Frontal cortex (tissue), 4 donors: ENCODE results near the gene HADHB. TPM values are rescaled to one million over a fixed set of nuclear protein-coding genes. Genes with fewer than 3 reads are reported as not detected.
A peak's percentile ranks its signal among the peaks of the same experiment; 100 is the strongest.

Experiments used
- DNase-seq, 2 donors: peaks; one replicate each; pipeline ENCODE4 v3.0.0; 2012; ENCODE audit warnings: low spot score in 2 of 2
- FAIRE-seq: peaks from 2 replicates; lab custom pipeline; 2012; peaks lifted over from hg19 to GRCh38; lab: Jason Lieb, UNC
- total RNA-seq: library from RNA; depleted of rRNA; stranded (reverse); fragments of >200 nt; gene quantifications from one replicate; pipeline ENCODE4 v1.2.3, GENCODE V29; 2014
- donor health status: control.
- donor health status: control.
- donor health status: control.

HADHB gene
- total RNA-seq: 37.9 TPM

DNA sequence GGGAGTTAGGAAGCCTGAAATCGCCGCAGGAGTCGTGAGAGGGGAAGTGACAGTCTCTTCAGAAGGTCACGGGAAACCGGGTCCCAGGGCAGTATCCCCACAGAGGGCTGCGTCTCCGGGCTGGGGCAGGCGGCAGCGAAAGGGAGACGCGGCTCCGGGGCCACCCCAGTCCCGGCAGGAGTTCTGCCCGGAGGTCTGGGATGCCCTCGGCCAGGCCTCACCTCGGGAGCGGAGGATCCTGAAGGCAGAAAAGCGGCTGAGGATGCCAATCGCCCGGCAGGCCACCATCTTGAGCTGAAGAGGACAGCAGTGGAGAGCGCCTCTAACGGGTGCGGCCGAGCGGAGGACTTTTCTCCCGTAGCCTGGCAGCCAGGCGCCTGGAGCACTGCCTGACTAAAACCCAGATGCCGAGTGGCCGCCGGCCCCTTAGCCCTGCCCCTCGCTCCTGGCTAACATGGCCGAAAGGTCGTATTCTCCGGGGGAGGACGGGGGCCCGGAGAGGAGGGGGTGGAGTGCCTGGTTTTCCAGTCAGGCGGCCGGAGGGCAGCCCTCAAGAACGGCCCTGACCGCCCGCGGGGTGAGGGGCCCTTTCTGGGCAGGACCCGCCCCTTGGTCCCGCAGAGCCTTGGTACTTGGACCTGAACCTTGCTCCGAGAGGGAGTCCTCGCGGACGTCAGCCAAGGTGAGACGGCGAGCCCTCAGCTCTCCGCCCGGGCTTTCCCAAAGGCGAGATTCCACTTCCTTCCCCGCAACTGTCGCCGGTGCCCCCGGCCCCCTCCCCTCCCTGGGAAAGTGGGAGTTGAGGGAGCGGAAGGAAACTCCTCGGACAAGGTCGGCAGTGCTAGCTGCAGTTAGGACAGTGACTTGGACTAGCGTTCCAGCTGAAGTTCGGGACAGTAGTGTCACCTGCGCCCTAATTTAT, at the start of gene HADHB, which contains the start of gene HADHA:
HADHB (plus strand) TSS at position 631 of the 922 bp plus-strand sequence. CDS start 9,316 bp downstream, outside the sequence.
HADHA (minus strand) TSS at position 324 of the 922 bp plus-strand sequence; CDS start at position 288, 36 bp downstream.
- DNase-seq: peak; percentile 63 to 77
- no peak for FAIRE-seq

DNA sequence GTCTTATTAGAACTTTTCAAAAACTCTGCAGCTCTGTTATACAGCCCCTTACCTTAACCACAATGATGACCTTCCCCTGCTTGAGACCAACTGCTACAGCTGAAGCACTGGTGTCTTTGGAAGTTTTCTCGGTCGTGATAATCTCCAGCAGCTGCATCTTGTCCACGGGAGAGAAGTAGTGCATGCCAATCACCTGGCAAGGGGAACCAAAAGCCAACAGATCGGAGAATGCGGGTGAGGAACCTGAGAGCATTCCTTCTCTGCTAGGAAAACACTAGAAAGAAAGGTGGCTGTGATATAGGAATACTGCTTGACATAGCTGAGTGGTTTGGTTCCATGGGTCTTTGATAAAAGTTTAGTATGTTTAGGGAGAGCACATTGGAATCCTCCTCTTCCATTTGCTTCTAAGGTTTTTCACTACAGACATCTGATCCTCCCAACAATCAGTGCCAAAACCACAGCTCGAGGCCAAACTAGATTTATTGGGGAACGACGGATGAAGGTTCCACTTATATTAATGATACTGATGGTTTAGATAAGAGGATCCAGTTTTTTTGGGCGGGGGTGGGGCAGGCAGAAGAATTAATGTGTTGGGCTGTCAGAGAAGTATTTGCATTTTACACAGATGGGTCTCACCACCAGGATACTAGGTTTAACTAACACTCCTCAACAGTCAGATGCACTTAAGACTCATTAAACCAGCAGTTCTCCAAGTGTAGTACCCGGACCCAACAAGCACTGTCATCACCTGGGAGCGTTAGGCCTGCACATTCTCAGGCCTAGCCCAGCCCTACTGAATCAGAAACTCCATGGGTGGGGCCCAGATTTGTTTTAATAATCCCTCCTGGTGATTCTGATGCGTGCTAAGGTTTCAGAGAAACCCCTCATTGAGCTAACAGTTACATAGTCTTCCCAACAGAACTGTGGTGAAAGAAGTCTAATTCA, 49.4 kb upstream of the HADHB start:
- DNase-seq: no peak
- no peak for FAIRE-seq

DNA sequence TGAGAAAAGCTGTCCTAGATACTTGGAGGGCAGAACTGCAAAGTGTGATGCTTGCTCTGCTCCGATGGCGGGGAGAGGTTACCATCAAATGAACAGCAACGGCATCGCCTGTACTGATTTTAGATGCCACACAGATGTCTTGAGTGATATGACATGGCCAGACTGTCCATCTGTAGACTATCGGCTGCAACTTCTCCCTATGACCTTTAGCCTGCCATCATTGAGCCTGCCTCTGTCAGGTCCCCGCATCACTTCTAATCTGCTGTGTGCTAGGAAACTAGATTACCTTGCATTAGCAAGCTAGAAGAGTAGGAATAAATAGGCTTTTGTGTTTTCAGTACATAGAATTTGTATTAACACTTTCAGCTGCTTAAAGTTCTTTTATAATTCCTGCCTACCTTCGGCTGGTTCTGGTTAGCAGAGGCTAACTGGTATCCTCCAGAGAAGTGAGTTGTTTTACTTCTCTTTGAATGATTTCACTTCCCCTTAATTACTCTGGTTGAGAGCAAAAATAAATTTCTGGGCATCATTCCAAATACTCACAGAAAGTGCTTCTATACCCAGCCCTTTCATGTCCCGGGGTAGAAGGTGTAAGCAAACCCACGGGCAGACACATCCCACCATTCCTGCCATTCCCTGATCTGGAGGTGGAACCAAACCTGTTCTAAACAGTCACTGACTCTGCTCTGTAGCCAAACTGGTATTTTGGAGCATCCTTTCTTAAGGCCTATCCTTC, 47.9 kb upstream of the HADHB start:
- DNase-seq (peak in 1 of 2 donors; percentile 16), FAIRE-seq (no peak)

DNA sequence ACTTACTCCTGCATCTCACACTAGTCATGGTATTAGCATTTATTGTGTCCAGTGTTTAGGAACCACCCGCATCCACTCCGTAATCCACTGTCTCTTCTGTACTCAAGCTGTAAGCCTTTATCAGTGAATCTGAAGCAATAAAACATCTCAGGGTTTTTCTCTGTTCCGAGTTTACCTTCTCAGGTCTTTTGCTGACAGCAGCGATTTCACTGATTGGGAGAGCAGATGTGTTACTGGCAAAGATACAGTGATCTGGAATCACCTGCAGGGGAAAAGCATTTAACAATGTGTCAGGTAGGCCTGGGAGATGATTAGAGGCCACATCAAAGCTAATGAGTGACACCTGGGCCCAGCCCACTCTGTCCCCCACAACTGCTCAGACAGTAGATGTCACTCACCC, 47.2 kb upstream of the HADHB start:
- DNase-seq: no peak
- no peak for FAIRE-seq

DNA sequence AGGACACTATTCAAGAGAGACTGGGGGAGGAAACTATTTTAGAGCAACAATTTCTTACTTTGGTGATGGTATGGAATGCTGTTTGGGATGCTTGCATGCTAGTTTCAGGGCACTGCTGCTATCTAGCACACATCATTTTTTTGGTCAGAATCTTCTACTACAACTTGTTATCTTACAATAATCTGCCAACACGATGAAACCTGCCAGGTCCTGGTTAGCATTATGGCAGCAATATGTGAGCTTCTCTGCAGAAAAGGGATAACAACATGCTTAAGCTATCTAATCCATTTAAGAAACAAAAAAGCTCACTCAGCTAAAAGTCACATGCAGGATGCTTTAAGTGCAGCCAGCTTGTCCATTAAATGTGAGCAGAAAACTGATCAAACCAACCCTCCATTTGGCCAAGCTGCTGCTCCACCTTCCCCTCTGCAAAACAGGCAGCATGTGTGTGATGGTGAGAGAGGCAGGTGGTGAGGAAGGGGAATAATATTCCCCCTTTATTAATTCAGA, 41.7 kb upstream of the HADHB start:
- FAIRE-seq (no peak), DNase-seq (no peak)

DNA sequence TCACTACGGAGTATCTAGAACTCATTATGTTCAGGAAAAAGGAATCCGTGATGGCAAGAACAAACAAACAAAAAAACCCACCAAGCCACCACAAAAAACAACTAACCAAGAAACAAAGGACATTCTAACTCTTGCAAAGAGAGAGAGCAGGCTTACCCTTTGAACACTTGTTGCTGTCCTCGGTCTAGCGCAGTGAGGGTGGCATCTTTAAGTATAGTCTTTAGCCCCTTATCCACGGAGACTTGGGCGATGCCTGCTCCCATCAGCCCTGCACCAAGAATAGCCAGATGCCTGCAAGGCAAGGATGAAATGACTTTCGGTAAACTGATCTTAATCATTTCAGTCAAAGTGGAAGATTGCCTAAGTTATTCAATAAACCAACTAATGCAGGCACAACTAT, 40.8 kb upstream of the HADHB start:
- no peak for FAIRE-seq
- no peak for DNase-seq

DNA sequence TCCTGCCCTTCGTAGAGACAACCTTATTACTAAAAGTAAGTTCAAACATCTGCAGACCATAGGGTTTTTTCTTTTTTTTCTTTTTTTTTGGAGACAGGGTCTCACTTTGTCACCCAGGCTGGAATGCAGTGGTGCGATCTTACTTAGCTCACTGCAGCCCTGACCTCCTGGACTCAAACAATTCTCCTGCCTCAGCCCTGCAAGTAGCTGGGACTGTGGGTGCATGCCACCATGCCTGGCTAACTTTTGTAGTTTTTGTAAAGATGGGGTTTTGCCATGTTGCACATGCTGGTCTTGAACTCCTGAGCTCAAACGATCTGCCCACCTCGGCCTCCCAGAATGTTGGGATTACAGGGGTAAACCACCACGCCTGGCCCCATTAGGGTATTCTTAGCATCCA, 32.7 kb upstream of the HADHB start:
- DNase-seq (no peak), FAIRE-seq (no peak)

DNA sequence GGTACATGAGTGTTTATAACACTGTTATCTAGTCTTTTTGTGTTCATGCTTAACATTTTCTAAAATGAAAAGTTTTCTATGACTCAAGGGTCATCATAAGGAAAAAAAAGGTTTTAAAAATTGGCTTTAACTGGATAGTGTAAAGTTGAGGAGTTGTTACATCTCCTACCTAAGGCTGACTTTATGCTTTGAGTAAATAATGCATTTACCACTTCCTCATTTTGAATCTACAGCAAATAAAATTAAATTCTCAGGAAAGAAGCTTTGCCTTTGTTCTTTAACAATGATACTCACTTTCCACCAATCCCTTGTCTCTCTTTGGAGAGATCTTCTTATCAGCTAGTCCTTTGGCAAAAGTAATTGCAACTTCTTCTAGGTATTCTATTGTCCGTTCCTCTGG, 30.0 kb upstream of the HADHB start:
- FAIRE-seq (no peak), DNase-seq (no peak)

DNA sequence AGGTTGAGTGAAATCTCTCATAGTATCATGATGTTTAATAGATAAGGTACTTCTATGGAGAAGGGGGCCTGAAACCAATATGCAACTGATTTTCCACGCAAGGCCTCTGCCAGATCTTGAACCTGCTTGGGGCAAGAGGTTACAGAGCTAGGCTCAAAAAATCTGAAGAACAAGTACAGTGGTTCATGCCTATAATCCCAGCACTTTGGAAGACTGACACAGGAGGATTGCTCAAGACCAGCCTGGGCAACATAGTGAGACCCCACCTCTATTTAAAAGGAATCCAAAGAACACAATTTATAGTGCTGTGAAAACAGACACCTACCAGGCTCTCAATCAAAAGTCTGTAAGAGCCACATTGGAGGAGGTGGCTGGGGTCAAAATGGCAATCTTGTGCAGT, 28.9 kb upstream of the HADHB start:
- DNase-seq (no peak), FAIRE-seq (no peak)

DNA sequence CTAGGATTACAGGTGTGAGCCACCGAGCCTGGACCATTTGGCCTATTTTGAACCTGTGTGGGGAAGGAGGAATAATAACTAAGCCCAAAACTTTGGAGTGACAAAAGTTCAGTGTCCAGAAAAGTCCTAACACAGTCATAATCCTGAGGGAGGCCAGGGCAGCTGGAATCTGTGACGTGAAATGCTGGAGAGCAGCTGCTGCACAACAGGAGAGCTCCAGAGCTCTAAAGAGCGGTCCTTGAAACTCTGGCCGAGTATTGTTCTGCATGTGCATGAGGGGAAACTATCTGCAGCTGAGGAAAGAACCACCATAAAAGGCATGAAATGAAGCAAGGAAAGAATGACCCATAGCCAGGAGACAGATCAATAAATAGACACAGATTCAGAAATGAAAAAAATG, 28.2 kb upstream of the HADHB start:
- FAIRE-seq: no peak
- no peak for DNase-seq

DNA sequence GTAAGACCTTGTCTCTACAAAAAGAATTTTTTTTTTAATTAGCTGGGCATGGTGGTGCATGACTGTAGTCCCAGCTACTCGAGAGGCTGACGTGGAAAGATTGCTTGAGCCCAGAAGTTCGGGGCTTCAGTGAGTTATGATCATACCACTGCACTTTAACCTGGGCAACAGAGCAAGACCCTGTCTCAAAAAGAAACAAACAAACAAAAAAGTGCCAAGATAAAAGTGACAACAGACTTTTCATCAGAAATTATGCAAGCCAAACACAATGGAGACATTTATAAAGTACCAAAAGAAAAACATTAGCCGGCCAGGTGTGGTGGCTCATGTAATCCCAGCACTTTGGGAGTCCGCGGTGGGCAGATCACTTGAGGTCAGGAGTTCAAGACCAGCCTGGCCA, 27.0 kb upstream of the HADHB start:
- FAIRE-seq (no peak), DNase-seq (no peak)

DNA sequence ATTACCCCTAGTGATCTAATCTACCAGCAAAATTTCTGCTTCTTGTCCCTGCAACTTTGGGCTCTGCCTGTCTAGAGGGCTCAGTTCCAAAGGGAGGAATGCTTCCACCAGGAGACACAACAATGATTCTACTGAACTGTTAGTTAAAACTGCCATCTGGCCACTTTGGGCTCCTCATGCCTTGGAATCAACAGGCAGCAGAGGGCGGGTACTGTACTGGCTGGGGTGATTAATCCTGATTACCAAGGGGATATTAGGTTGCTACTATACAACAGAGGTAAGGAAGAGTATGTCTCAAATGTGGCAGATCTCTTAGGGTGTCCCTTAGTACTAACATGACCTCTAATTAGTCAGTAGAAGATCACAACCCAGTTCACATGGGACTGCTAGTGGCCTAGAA, 21.7 kb upstream of the HADHB start:
- no peak for DNase-seq

DNA sequence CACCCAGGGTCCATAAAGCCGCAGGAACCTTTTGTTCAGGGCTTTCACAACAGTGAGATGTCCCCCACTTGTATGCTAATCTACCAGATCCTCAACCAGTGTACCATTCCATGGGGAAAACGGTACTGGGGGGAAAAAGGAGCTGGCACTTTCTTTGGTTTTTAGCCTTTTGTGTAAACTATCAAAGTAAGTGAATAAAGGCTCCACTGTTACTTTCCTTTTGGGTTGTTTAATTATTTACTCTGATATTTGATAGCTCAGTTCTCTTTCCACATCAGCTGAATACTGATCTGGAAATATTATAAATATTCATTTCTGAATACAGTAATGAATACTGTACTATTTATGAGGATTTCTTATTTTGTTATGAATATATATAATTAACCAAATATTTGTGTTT, 20.6 kb upstream of the HADHB start:
- DNase-seq (no peak), FAIRE-seq (no peak)

More for the DNA sequence above, 21.7 kb upstream of the HADHB start:
- FAIRE-seq: no peak

DNA sequence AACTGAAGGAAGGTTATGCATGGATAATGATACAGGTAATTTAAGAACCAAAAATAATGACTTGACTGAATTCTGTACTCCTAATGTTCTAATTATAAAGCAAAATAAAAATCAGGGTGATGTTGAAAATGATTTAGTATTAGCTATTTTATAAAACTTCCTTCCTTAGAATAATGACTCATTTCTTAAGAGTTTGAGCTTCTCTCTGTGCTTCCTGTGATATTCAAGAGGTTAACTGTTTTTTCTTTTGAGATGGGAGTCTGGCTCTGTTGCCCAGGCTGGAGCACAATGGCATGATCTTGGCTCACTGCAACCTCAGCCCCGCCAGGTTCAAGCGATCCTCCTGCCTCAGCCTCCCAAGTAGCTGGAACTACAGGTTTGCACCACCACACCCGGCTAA, 15.1 kb upstream of the HADHB start:
- DNase-seq (no peak), FAIRE-seq (no peak)

DNA sequence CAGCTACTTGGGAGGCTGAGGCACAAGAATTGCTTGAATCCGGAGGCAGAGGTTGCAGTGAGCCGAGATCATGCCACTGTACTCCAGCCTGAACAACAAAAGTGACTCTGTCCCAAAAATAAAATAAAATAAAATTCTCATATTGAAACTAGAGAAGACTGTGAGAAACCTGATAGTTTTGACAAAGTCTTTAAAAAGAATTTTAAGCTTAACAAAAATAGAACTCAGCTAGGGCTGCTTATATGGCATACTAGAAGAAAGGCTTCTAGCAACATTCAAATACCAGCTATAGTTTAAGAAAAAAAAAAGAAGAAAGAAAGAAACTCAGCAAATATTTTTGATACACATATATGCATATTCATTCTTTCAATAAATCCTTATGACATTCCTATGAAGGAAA, 13.9 kb upstream of the HADHB start:
- FAIRE-seq: no peak

DNA sequence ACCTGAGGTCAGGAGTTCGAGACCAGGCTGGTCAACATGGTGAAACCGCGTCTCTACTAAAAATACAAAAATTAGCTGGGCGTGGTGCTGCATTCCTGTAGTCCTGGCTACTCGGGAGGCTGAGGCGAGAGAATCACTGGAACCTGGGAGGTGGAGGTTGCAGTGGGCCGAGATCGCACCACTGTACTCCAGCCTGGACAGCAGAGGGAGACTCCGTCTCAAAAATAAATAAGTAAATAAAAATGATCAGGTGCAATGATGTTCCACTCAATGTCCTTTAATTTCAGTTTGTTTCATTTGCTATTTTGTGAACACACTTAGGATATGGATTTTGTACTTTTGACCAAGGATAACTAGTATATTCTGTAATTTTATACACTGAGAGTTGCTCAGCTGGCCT, 9.7 kb upstream of the HADHB start:
- FAIRE-seq (no peak), DNase-seq (no peak)

More for the DNA sequence above, 13.9 kb upstream of the HADHB start:
- DNase-seq: no peak

DNA sequence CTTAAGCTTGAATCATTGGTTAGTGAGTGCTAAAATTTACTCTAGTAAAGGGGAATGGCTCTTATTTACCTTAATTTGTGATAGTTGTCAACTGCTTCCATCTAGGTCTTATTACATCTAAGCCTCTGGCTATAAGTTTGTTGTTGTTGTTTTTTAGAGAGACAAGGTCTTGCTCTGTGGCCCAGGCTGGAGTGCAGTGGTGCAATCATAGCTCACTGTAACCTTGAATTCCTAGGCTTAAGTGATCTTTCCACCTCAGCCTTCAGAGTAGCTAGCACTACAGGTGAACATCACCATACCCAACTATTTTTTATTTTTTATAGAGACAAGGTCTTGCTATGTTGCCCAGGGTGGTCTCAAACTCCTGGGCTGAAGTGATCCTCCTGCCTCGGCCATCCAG, 6.9 kb upstream of the HADHB start:
- no peak for FAIRE-seq
- DNase-seq: no peak

DNA sequence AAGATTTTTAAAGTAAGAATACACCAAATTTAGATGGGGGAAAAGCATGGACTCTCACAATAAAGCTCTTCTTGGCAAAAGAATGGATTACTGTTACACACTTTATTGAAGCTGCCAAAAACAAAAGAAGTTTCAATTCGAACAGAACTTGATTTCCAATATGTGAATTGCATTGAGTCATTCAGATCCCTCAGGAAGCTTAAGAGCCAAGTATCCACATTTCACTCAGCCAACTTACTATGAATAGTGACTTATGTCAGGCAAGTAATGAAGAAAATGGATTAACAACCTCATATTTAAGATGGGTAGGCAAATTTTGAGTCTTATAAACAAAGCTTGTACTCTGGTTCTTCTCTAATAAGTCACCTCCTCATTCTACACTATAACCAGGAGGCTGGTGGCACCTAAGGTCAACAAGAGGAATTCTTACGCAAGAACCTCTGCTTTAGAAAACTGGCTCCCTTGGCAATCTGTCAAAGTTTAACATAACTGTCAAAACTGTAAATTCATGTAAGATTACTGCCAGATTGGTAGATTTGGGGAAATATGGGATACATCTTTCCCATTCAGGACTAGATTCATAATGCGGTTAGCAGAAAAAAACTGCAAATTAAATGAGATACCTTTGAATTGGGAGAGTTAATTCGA, 6.3 kb upstream of the HADHB start:
- DNase-seq: no peak
- FAIRE-seq: no peak

DNA sequence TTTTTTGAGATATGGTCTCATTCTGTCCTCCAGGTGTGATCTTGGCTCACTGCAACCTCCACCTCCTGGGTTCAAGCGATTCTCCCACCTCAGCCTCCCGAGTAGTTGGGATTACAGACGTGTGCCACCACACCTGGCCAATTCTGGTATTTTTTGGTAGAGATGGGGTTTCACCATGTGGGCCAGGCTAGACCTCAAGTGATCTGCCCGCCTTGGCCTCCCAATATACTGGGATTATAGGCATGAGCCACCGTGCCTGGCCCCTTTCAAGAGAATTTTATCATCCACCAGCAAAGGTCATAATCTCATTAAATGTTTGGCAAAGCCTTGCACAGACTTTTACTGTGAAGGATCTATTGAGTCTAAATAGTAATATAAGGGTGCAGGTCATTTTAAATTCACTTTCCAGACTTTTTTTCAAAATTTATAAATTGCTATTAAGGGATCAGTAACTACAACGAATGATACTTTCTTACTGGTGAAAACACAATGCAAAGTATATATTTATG, 2.8 kb upstream of the HADHB start:
- FAIRE-seq (no peak), DNase-seq (no peak)
